Ecto neural progenitor cell (in vitro differentiated cells): ENCODE results near the gene HBP1.
"Not testable (repeated sequence)": the region's sequence is repeated elsewhere in the genome, so short reads cannot be mapped to it uniquely, and the experiment has no call there.

Source experiments
- DNase-seq: peaks from one replicate; pipeline ENCODE4 v3.0.0-alpha.2; 2018; ENCODE audit warnings: low spot score

The HBP1 gene

GRCh38 chr7:107168233-107169119 lies at the start of gene HBP1:
HBP1 (plus strand) TSS chr7:107169003; CDS start chr7:107179894, 10,891 bp downstream.
- DNase-seq = peak; percentile 98

- no peak for DNase-seq
Observed at GRCh38 chr7:107119376-107120105, 49.3 kb upstream of the HBP1 start.

GRCh38 chr7:107122486-107122911 lies 46.3 kb upstream of the HBP1 start:
- DNase-seq = no peak

- DNase-seq = no peak
Observed at GRCh38 chr7:107123392-107123791, 45.4 kb upstream of the HBP1 start.

GRCh38 chr7:107125475-107125874 lies 43.3 kb upstream of the HBP1 start:
- no peak for DNase-seq

GRCh38 chr7:107128217-107128616 lies 40.6 kb upstream of the HBP1 start:
- no peak for DNase-seq

GRCh38 chr7:107128748-107129147 lies 40.1 kb upstream of the HBP1 start:
- no peak for DNase-seq

- no peak for DNase-seq
Observed at GRCh38 chr7:107130487-107131220, 38.1 kb upstream of the HBP1 start.

- DNase-seq = no peak
Observed at GRCh38 chr7:107133396-107133795, 35.4 kb upstream of the HBP1 start.

- no peak for DNase-seq
Observed at GRCh38 chr7:107138696-107139420, 29.9 kb upstream of the HBP1 start.

GRCh38 chr7:107143875-107144274 lies 24.9 kb upstream of the HBP1 start:
- DNase-seq = not testable (repeated sequence)

- no peak for DNase-seq
Observed at GRCh38 chr7:107145067-107145838, 23.6 kb upstream of the HBP1 start.

GRCh38 chr7:107147464-107148393 lies 21.1 kb upstream of the HBP1 start:
- no peak for DNase-seq

- no peak for DNase-seq
Observed at GRCh38 chr7:107148721-107149120, 20.1 kb upstream of the HBP1 start.

GRCh38 chr7:107149863-107150262 lies 18.9 kb upstream of the HBP1 start:
- no peak for DNase-seq

- peak; percentile 59 for DNase-seq
Observed at GRCh38 chr7:107150375-107151073, 18.3 kb upstream of the HBP1 start.

- no peak for DNase-seq
Observed at GRCh38 chr7:107151538-107151937, 17.3 kb upstream of the HBP1 start.

- no peak for DNase-seq
Observed at GRCh38 chr7:107152011-107152410, 16.8 kb upstream of the HBP1 start.

GRCh38 chr7:107154826-107155225 lies 14.0 kb upstream of the HBP1 start:
- DNase-seq = no peak
